CD4-positive, alpha-beta T cell treated with Interleukin-6 for 4 hours (primary cell): ENCODE results near the gene PRPF18.
A peak's percentile ranks its signal among the peaks of the same experiment; 100 is the strongest.
"Not testable (repeated sequence)": the region's sequence is repeated elsewhere in the genome, so short reads cannot be mapped to it uniquely, and the experiment has no call there.

Experiments used
- DNase-seq: peaks from one replicate; pipeline ENCODE4 v3.0.0-alpha.2; 2020; ENCODE audit warnings: mixed read lengths

PRPF18 gene, protein sequence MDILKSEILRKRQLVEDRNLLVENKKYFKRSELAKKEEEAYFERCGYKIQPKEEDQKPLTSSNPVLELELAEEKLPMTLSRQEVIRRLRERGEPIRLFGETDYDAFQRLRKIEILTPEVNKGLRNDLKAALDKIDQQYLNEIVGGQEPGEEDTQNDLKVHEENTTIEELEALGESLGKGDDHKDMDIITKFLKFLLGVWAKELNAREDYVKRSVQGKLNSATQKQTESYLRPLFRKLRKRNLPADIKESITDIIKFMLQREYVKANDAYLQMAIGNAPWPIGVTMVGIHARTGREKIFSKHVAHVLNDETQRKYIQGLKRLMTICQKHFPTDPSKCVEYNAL

DNA sequence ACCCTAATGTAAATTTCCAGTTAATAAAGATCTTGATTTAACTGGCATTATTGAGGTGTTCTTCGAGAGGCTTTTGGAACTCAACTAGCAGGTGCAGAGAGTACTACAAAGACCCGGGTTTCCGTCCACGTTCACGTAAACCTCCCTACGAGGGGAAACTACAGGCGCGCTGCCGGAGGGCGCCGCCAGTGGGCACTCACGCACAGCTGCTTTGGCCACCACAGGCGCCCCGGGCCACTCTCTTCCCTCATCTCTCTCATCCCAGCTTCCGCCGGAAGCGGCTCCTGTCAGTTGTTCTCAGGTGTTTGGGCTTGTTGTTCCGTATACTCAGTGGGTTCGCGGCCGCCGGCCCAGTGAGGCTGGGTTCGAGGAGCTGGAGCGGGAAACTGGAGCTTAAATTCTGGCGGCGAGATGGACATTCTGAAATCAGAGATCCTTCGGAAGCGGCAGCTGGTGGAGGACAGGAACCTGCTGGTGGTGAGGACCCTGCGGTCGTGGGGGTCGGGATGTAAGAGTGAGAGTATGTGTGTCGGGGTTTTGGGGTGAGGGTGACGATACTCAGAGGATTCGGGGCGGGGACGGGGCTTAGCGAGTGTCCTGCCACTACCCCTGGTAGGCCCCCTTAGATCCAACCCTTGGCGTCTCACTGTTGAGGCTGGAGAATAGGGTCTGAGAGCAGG lies at the start of gene PRPF18:
TSS of gene PRPF18 (plus strand) at position 290 of the 680 bp plus-strand sequence. CDS start at position 412, 122 bp downstream.
- peak; percentile 95 for DNase-seq

GRCh38 chr10:13537985-13538384 lies 48.8 kb upstream of the PRPF18 start:
- DNase-seq, result not testable (repeated sequence)

DNA sequence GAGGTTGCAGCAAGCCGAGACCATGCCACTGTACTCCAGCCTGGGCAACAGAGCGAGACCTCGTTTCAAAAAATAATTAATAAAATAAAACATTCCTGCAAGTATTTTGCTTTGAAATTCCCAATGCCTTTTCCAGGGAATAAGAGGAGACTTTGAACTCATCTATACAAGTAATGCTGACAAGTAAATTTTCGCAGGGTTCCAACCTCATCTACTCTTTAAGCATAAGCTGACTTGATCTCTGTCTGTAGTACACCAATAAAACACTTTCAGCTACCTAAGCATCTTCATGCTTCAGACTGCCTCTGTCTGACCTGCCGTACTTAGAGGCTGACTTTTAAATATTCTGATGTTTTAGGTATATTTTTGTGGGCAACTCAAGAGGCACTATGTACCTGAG lies 44.2 kb upstream of the PRPF18 start:
- DNase-seq, result no peak

GRCh38 chr10:13550802-13551201 lies 36.0 kb upstream of the PRPF18 start:
- no peak for DNase-seq

- DNase-seq, result no peak
Observed at GRCh38 chr10:13555884-13556510, 30.8 kb upstream of the PRPF18 start.

DNA sequence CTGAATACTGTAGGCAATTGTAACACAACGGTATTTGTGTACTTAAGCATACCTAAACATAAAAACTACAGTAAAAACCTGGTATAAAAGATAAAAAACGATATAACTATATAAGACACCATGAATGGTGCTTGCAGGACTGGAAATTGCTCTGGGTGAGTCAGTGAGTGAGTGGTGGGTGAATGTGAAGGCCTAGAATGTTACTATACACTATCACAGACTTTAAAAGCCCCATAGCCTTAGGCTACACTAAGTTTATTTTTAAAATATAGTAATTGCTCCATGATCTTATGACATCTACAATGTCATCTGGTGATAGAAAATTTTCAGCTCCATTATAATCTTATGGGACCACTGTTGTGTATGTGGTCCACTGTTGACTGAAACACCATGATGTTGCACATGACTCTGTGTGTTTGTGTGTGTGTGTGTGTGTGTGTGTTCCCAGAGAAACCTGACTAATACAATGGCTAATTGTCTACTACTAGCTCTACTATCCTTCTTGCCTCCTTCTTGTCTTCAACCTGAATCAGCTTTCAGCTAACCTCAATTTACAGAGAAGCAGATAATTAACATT lies 27.6 kb upstream of the PRPF18 start:
- DNase-seq, result no peak

DNA sequence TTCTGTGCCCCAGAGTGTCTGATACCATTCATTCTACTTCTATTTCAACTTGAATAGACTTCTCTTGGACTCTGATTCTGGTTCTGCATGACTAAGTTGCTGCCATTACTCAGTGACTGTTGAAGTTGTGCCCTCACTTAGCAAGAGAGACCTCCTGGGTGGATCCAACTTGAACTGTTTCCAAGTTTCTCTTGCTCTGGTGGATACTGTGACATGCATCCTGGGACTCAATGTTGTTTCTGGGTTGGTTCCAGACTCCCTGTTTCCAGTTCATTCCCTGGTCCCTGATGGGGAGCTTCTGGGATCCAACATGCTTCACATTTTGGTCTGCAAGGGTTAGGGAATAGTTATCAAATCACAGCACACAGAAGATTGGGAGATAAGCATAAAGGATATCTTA lies 26.2 kb upstream of the PRPF18 start:
- DNase-seq, result no peak

GRCh38 chr10:13563481-13564445 lies 23.0 kb upstream of the PRPF18 start:
- no peak for DNase-seq

GRCh38 chr10:13564576-13564975 lies 22.2 kb upstream of the PRPF18 start:
- DNase-seq, result no peak

- no peak for DNase-seq
Observed at GRCh38 chr10:13567030-13567429, 19.7 kb upstream of the PRPF18 start.

DNA sequence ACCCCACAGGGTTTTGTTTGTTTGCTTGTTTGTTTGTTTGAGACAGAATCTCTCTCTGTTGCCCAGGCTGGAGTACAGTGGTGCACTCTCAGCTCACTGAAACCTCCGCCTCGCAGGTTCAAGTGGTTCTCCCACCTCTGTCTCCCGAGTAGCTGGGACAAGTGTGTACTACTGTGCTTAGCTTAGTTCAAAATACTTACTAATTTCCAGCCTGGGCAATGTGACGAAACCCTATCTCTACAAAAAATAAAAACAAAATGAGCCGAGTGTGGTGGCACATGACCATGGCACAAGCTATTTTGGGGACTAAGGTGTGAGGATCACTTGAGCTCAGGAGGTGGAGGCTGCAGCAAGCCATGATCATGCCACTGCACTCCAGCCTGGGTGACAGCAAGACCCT lies 15.2 kb upstream of the PRPF18 start:
- DNase-seq, result no peak

- DNase-seq, result no peak
Observed at GRCh38 chr10:13573960-13574359, 12.8 kb upstream of the PRPF18 start.

DNA sequence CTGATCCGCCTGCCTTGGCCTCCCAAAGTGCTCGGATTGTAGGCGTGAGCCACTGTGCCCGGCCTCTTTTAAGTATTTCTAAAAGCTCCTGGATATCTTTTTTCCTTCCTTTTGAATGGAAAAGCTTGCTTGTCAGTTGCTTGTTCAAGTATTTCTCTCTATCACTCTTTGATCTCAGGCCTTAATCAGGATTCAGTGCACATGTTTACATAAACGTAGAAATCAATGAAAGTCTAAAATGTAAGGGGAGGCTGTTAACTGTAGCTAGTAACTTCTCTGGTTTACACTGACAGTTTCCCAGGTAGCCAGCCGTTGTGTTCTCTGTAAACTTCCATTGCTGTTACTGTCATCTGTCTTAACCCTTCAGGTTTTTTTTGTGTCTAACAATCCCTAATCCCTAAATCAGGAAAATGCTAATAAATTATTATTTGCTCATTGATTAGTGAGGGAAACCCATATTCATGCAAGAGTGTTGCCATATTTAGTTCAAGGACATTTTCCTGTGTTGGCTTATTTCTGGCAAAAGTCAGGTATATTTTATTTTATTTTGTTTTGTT lies 1.5 kb upstream of the PRPF18 start:
- DNase-seq, result no peak

DNA sequence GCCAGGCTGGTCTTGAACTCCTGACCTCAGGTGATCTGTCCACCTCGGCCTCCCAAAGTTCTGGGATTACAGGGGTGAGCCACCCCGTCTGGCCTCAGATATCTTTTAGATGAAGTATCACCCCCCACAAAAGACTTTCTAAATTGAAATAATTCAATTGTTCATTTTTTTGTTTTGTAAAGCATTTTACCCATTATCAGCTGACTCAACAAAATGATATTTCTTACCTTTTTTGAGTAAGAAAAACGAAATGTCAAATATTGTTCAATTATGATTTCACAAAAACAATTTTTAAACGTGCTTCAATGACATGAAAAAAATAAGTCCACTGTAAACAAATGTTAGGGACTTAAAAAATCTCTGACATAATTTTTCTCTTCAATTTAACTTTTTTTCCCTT lies 822 bp upstream of the PRPF18 start:
- no peak for DNase-seq

DNA sequence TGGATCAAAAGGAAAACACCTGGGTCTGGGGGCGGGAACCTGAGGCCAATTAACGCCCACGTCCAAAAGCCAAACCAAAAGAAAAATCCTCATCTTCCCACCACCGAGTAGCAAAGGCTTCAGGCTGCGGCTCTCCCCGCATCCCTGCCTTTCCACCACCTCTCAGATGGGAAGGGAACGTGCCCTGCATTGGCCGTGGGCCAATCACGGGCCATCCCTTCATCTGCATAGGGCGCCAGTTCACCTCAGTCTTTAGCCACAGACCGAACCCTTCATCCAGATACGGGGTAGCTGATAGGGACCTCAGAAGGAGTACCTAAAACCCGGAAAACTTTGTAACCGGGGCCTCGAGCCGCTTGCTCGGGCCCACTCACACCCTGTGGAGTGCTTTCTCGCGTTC lies 626 bp downstream of the PRPF18 start:
- no peak for DNase-seq

GRCh38 chr10:13589316-13589715 lies 2.6 kb downstream of the PRPF18 start:
- no peak for DNase-seq

- DNase-seq, result no peak
Observed at GRCh38 chr10:13590886-13591285, 4.1 kb downstream of the PRPF18 start.

DNA sequence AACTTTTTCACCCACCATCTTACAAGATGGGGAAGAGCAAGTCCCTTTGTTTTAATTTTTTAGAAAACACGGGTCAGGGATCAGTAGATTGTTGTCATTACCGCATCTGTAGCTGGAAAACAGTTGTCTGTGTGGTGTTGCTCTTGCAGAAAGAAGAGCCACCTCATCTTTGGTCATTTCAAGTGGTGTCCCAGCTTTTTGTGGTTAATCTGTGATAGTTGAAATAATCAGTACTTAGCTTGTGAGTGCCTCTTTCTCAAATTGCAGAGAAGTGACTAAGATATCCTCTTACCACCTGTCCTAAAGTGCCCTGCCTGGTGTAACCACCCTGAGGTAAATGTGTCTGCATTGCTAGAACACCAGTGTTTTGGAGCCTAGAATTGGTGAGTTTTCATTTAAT lies 5.5 kb downstream of the PRPF18 start:
- DNase-seq, result no peak

DNA sequence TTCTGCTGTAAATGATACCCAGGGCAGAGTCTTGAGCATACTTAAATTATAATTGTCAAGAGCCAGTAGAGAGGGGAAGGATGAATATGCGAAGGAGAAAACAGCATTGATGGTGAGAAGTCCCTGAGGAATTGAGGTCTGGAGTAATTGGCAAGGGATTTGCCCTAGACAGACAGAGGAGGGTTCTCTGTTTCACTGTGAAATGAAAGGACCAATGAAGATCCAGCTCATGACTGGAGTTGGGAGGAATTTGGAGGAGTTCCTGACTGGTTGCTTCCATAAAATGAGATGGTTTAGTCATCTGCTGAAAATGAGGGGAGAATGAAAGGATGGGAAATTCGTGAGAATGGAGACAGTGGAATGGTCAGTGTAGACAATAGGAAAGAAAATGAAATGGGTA lies 6.8 kb downstream of the PRPF18 start:
- DNase-seq, result no peak

GRCh38 chr10:13594641-13595040 lies 7.9 kb downstream of the PRPF18 start:
- no peak for DNase-seq

GRCh38 chr10:13597909-13598308 lies 11.1 kb downstream of the PRPF18 start:
- DNase-seq, result no peak
